Measurements from ENCODE around the gene CHSY1.
"Not testable (repeated sequence)": the region's sequence is repeated elsewhere in the genome, so short reads cannot be mapped to it uniquely, and the experiment has no call there.

Gene CHSY1

DNA sequence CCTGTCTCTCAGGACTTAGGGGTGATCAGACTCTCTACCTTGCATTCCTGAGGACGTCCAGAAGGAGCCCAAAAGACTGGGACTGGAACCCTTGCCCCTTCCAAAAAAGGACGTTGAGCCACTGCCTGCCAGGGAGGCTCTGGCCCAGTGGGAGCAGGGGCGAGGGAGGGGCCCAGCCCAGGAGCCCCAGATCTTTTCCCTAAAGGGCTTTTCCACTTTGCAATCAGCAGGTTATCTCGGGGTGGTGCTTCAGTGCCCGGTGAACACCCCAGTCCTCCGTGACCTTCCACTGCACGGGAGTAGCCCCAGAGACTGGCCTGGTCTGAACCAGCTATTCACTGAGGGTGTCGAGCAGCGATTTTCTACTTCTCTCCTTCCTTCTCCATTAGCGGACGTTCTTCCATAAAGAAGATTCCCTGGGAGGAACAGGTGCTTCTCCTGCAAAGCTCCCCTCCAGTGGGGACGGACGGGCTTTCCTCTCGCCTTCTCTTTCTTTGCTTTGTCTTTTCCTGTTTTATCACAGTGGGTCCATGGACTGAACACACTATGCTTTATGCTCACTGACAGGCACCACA, 113.7 kb downstream of the CHSY1 start:
- no peak for DNase-seq (ENCODE audit: extremely low read depth in 1 of 2, low read depth in 1 of 2)

DNA sequence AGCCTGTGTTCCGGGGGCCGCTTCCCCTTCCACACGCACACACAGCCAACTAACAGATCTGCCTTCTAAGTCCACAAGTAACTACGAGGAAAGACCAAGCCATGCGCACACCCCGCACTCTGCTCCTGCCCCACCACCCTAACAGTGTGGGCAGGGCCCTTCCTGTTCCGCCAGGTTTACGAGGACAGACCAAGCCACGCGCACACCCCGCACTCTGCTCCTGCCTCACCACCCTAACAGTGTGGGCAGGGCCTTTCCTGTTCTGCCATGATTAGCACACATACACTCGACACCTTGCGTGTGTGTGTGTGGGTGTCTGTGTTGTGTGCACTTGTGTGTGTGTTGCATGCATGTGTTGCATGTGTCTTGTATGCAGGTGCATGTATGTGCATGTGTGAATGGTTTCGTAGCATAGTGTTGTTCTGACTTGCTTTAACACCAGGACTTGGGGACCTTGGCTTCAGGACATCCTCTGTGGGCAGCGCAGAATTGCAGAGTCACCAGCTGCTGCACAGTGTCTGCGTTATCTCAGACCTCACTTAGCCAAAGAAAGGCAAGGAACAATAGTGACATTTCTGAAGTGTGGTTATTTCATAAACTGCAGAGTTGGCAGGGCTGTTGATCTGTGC, 114.4 kb downstream of the CHSY1 start:
- DNase-seq (ENCODE audit: extremely low read depth in 1 of 2, low read depth in 1 of 2) = no peak

DNA sequence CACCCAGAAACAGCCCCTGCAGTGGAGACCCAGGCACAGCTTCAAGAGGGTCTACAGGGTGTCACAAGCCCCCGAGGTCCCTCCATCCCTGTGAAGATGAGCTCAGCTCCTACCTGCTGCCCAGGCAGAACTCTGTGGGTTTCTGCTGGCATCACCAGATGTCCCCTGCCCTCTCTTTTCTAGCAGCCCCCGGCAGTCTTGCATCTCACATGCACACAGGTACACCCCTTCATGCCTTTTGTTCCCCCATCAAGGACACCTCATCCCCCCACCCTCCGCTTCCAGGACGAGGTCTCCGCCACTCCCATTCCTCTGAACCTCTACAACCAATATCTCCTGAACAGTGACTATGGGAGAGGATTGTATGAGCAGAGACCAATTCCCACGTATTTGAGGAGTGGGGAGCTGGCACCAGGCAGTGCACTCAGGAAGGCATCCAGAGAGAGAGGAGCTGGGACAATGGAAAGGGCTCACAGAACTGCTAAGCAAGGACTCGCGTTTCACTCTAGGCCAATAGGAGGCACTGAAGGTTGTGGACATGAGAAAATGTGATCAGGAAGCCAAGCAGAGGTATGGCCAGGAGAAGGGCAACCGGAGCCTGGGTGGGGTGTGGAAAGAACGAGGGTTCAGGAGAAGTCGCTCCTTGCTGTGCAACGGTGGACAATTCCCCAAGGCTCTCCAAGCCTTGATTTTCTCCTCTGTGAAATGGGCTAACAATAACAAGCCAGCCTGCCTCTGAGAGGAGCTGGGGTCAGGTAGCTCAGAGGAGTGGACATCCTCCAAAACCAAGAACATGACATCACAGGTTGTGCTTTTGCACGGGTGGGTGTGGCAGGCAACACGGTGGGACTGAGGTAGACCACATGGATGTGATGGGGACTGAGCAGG, 115.2 kb downstream of the CHSY1 start:
- DNase-seq (ENCODE audit: extremely low read depth in 1 of 2, low read depth in 1 of 2) = no peak

DNA sequence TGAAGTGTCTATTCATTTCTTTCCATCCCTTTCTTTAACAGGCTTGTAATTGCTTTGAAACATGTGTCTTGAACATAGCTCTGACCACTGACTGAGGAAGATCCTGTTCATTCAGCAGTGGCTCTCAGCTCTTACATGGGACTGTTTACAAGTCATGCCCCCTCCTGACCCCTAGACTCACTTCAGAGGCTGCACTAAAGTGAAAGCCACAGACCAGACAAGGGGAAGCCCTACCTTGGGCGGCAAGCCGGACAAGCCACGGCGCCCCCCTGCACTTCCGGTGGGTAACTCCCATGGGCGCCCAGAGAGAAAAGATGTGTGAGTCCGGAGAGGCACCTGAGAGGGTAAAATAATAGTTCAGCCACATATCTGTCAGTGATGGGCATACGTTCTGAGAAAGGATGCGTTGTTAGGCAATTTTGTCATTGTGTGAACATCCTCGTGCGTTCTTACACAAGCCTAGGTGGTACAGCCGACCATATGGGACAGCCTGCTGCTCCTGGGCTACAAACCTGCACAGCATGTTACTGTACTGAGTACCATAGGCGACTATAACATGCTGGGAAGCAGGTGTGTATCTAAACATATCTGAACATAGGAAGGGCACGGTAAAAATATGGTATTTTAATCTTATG, 116.2 kb downstream of the CHSY1 start:
- DNase-seq (ENCODE audit: extremely low read depth in 1 of 2, low read depth in 1 of 2) = no peak

DNA sequence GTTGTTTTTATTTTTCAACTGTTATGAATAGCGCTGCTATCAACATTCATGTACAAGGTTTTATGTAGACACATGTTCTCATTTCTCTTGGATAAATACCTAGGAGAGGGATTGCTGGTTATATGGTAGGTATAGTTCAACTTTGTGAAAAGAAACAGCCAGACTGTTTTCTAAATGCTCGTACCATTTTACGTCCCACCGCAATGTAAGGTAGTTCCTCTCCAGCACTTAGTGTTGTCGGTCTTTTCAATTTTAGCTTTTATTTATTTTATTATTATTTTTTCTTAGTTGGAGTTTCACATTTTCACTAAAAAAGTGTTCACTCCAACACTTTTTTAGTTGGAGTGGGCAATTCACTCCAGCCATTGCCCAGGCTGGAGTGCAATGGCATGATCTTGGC, 117.1 kb downstream of the CHSY1 start:
- no peak for DNase-seq (ENCODE audit: extremely low read depth in 1 of 2, low read depth in 1 of 2)

DNA sequence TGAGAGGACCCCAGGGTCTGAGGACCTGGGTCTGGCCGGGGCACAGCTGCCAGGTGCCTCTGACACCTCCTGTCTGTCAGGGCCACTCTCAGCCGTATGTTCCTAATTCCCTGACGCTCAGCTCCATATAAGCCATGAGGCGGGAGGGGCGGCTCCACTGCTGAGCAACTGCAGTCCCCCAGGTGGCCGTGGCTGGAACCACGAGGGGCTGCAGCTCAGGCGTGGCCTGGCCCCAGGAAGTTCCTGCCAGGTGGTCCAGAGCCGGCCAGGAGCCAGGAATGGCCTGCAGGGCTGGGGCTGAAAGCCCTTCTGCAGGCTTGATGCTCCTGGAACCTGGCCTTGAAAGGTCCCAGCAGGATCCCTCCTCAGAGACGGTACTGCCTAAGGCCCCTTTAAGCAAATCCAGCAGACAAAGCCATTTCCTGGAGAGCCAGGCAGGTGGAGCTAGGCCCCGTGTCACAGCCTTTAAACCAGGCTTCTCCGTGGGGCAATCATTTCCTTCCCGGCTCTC, 118.0 kb downstream of the CHSY1 start:
- DNase-seq (ENCODE audit: extremely low read depth in 1 of 2, low read depth in 1 of 2) = no peak

DNA sequence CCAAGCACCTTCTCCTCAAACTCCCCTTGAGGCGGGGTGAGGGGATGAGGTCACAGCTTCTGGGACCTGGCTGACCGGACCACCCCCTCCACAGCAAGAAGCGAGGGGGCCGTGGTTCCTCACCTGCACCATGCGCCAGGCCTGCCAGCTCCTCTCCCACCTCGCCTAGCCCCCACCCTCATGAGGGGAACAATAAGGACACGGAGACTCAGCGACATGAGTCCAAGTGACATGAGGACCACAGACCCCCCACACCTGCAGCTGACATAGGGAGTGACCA, 118.7 kb downstream of the CHSY1 start:
- DNase-seq (ENCODE audit: extremely low read depth in 1 of 2, low read depth in 1 of 2) = no peak

DNA sequence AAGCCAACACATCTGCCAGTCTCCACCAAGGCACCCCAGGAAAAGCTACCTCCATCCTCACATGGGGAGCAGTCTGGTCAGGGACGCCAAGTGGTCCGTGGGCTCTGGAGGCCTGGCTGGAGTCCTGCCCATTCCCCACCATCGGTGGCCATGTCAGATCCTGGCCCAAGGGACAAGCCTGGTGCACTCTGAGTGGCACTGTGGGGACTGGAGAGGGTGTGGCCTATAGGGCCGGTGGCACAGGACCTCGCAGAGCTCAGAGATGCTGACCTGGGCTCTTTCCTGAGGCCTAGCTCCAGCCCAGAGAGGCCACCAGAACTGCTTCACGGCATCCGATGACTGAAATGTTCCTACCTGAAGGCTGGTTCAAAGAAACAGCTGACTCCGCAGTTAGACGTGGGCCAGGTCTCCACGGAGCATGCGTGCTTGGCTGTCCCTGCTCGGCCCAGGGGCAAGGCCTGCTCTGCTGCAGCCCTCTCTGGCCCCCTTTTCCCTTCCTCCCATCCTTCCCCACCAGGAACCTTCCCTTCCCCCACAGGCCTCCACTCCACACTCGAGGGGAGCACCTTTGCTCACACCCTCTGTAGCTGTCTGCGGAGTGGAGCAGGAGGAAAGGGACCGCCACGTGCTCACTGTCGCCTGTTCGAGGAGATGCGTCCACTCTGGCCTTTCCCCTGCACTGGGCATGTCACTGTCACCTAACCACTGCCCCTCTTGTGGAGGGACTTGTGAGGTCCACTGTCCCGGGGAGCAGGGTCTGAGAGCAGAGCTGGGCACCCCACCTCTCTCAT, 119.3 kb downstream of the CHSY1 start:
- DNase-seq (ENCODE audit: extremely low read depth in 1 of 2, low read depth in 1 of 2) = no peak

DNA sequence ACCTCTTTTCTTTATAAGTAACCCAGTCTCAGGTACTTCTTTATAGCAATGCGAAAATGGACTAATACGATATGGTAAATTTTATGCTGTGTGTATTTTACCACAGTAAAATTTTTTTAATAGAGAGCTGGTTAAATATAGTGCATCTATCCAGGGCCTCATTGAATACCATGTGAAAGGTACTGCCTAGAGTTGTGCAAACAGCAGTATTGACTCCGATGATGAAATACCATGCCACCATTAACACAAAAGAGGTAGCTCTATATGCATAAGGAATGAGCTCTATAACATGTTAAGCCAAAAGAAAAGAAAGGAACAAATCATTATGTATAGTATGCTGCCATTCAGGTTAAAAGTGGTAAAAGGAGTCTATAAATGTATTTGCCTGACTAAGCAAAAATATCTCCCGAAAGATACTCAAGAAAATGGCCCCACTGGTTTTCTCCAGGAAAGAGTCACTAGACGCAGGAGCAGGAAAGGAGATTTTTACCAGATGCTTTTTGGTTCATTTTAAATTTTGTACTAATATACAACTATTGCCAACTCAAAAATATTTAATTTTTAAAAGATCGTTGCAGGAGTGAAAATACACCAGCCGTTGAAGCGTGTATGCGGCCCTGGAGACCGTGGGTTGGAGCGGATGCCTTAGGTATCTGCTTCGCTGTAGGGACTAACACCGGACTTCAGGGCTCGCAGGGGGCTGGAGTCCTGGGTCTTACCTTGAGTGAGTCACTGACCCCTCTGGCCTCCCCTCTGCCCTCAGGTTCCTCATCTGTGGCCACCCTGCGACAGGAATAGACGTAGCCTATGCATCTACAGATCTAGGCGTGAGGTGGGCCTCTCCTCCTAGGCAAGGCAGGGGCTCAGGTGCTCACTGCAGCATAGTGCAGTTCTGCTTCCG, 120.1 kb downstream of the CHSY1 start:
- DNase-seq (ENCODE audit: extremely low read depth in 1 of 2, low read depth in 1 of 2) = no peak

DNA sequence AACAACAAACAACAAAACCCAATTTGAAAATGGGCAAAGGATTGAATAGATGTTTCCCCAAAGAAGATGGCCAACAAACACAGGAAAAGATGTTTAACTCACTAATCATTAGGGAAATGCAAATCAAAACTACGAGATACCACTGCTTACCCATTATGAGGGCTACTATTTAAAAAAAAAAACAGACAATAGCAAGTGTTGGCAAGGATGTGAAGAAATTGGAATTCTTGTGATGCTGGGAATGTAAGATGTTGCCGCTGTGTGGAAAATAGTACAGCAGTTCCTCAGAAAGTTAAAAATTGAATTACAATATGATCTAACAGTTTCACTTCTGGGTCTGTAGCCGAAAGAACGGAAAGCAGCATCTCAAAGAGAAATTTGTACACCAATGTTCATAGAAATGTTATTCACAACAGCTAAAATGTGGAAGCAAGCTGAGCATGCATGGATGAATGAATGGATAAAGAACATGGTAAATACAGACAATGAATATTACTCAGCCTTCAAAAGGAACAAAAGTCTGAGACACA, 121.9 kb downstream of the CHSY1 start:
- DNase-seq (ENCODE audit: extremely low read depth in 1 of 2, low read depth in 1 of 2) = no peak

DNA sequence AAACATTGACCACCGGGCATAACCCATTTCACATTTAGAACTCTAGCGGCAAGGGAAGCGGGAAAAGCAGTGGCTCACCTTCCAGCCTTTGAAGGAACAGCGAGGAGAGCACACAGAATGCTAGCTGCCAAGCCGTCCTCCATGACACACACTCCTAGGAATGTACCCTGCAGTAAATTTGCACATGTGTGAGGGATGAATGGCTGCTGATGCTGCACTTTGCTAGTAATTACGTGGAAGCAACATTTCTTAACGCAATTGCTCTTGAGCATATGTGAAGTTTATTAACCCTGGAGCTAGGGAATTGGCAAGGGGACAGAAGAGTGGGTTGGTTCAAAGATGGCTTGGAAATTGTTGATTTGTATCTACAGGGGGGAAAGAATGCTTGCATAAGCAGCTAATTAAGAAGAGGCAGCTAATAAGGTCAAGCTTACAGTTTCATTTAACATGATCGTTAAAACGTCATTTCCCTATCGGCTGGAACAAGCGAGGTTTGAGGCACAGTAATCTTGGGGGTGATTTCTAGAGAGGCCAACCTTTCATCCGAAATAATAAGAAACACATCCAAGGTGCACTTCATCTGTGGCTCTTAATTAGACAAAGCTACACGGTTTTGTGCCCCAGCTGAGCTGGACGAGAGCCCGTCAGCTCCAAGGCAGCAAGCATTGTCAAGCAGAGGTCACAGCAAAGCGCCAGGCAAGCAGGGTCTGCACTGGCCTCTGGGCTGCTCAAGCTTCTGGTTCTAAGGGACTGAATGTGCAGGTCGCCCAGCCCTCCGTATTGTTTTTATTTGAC, 123.4 kb downstream of the CHSY1 start:
- no peak for DNase-seq (ENCODE audit: extremely low read depth in 1 of 2, low read depth in 1 of 2)

DNA sequence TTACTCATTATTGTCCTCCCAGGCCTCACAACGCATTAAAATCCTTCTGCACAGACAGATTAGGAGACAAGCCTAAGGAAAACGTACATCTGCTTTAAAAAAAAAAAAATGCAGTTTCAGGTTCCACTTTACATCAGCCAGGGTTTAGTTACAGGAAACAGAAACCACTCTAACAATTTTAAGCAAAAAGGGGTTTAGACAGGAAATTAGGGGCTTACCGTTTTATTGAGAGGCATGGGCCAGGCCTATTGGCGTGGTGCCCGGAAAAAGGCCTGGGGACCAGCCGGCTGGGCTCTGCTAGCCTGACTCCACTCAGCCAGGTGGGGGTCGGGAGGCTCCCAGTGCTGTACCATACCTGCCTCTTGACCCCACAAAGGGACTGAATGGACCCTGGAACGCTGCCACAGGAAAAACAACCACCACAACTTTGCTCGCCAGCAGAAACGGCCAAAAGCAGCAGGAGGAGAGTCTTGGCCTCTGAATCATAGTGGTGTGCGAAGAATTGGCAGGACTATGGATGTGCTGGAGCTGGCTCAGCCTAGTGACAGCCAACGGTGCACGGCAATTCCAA, 124.3 kb downstream of the CHSY1 start:
- no peak for DNase-seq (ENCODE audit: extremely low read depth in 1 of 2, low read depth in 1 of 2)

DNA sequence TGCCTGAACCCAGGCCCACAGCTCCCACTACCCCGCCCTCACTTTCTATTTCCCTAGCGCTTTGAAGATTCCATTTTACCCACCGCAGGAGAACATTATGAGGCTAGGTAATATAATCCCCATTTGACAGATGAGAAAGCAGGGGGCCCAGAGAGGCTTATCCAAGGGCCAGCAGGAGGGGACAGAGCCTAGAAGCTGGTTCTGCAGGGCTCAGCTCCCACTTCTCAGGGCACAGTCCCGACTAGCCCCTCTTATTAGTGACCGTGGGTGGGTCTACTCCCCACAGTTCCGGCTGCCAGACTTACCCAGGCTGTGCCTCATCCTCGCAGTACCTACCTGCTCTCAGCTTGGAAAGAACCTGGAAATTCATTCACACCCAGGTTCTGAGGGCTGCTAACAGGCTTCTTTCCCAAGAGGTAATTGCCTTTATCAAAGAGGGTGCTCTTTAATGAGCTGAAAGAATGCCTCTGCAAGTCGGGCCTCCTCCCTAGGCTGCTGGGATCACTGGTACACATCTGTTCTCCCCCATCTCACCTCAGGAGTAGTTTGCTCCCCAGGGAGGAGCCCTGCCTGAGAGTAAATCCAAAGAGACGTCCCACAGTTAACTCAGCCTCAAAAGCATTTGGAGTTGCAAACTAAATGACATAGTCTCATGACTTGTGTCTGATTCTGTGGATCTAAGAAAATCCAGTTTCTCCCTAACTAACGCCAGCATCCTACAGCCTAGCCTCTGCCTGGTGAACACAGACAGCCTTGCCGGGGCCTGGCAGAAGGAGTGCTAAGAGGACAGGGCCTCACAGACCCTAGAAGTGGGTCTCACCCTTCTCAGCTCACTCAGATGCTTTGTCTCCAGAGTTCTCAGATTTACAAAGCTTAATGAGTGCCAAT, 125.0 kb downstream of the CHSY1 start:
- no peak for DNase-seq (ENCODE audit: extremely low read depth in 1 of 2, low read depth in 1 of 2)

DNA sequence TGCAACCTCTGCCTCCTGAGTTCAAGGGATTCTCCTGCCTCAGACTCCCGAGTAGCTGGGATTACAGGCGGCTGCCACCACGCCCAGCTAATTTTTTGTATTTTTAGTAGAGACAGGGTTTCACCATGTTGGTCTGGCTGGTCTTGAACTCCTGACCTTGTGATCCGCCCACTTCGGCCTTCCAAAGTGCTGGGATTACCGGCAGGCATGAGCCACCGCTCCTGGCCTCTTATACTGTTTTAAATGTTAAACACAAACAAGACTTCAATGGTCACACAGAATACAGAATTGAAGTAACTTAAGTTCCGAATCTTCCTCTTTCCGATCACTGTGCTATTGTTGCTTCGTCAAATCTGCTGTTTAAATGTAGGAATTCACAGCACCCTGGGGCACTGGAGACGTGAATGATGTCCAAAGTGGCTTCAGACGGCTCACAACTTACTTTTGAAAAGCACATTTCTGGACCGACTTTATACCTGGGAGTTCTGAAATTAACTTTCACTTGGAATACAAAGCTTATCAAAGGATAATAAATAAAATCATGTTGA, 125.9 kb downstream of the CHSY1 start:
- DNase-seq (ENCODE audit: extremely low read depth in 1 of 2, low read depth in 1 of 2) = not testable (repeated sequence)

Measured in stimulated activated CD8-positive, alpha-beta memory T cell treated with anti-CD3 and anti-CD28 coated beads, Interleukin-7, amount 100 ng/mL, for 48 hours (primary cell).